SK-N-SH treated with all-trans-retinoic acid at 6 μM for 48 hours (cell line): ENCODE data around the gene UNC13C.

Experiments
- ATAC-seq: fragments of 200-7000 bp; cut with Tn5 transposase; 3 replicates; pipeline ENCODE4 v1.9.1; 2020; ENCODE audit warnings: mild to moderate bottlenecking, moderate library complexity
- ARNTL ChIP-seq: fragments of 450-650 bp; formaldehyde crosslinking; IDR thresholded peaks from 2 replicates; pipeline ENCODE4 v1.5.0; 2020; ENCODE audit warnings: low read depth, mild to moderate bottlenecking, moderate library complexity, borderline replicate concordance
- BACH2 ChIP-seq: fragments of 250-450 bp; sonication (Bioruptor Pico); IDR thresholded peaks from 2 replicates; pipeline ENCODE4 v1.9.0; 2021; ENCODE audit warnings: mild to moderate bottlenecking, borderline replicate concordance
- CSDC2 ChIP-seq: fragments of 250-450 bp; sonication (Bioruptor Pico); IDR thresholded peaks from 2 replicates; pipeline ENCODE4 v1.5.0; 2020; ENCODE audit warnings: mild to moderate bottlenecking, moderate library complexity
- ESRRG ChIP-seq: fragments of 250-450 bp; sonication (Bioruptor Pico); IDR thresholded peaks from 2 replicates; pipeline ENCODE4 v1.6.1; 2021; ENCODE audit warnings: mild to moderate bottlenecking
- GLIS3 ChIP-seq: fragments of 250-450 bp; sonication (Bioruptor Pico); IDR thresholded peaks from 2 replicates; pipeline ENCODE4 v1.5.0; 2020; ENCODE audit warnings: mild to moderate bottlenecking, moderate library complexity
- ISL1 ChIP-seq: fragments of 250-450 bp; sonication (Bioruptor Pico); IDR thresholded peaks from 2 replicates; pipeline ENCODE4 v2.1.2; 2022; ENCODE audit warnings: mild to moderate bottlenecking, moderate library complexity
- OSR1 ChIP-seq: fragments of 250-450 bp; sonication (Bioruptor Pico); IDR thresholded peaks from 2 replicates; pipeline ENCODE4 v1.8.0; 2022; ENCODE audit warnings: moderate library complexity, mild to moderate bottlenecking, inconsistent platforms
- POU6F1 ChIP-seq: fragments of 250-450 bp; sonication (Bioruptor Pico); IDR thresholded peaks from 2 replicates; pipeline ENCODE4 v1.8.0; 2021; ENCODE audit warnings: low read depth, mild to moderate bottlenecking, moderate library complexity, borderline replicate concordance
- PPARA ChIP-seq: fragments of 250-450 bp; sonication (Bioruptor Pico); IDR thresholded peaks from 2 replicates; pipeline ENCODE4 v1.5.0; 2020; ENCODE audit warnings: mild to moderate bottlenecking, borderline replicate concordance
- RARB ChIP-seq: fragments of 250-450 bp; sonication (Bioruptor Pico); IDR thresholded peaks from 2 replicates; pipeline ENCODE4 v1.8.0; 2021; ENCODE audit warnings: mild to moderate bottlenecking, moderate library complexity
- SNAI2 ChIP-seq: fragments of 250-450 bp; sonication (Bioruptor Pico); IDR thresholded peaks from 2 replicates; pipeline ENCODE4 v1.5.0; 2020; ENCODE audit warnings: mild to moderate bottlenecking, moderate library complexity
- TCF4 ChIP-seq: fragments of 250-450 bp; sonication (Bioruptor Pico); IDR thresholded peaks from 2 replicates; pipeline ENCODE4 v1.8.0; 2021; ENCODE audit warnings: mild to moderate bottlenecking, moderate library complexity, borderline replicate concordance
- TOX ChIP-seq: fragments of 250-450 bp; sonication (Bioruptor Pico); IDR thresholded peaks from 2 replicates; pipeline ENCODE4 v1.8.0; 2021; ENCODE audit warnings: mild to moderate bottlenecking, moderate library complexity, borderline replicate concordance
- ZFP3 ChIP-seq: fragments of 250-450 bp; sonication (Bioruptor Pico); IDR thresholded peaks from 2 replicates; pipeline ENCODE4 v1.5.0; 2020; ENCODE audit warnings: mild to moderate bottlenecking, moderate library complexity
- ZFP30 ChIP-seq: fragments of 450-650 bp; formaldehyde crosslinking; IDR thresholded peaks from 2 replicates; pipeline ENCODE4 v1.5.0; 2022; ENCODE audit warnings: mild to moderate bottlenecking, moderate library complexity
- ZNF70 ChIP-seq: fragments of 450-650 bp; formaldehyde crosslinking; IDR thresholded peaks from 2 replicates; pipeline ENCODE4 v1.5.0; 2020; ENCODE audit warnings: mild to moderate bottlenecking, moderate library complexity
- ZNF8 ChIP-seq: fragments of 450-650 bp; formaldehyde crosslinking; IDR thresholded peaks from 2 replicates; pipeline ENCODE4 v1.5.0; 2020; ENCODE audit warnings: mild to moderate bottlenecking, moderate library complexity
- TF ChIP-seq, protein P1 (sequence below): fragments of 250-450 bp; sonication (Bioruptor Pico); IDR thresholded peaks from 2 replicates; pipeline ENCODE4 v1.8.0; 2020; ENCODE audit warnings: mild to moderate bottlenecking, moderate library complexity, borderline replicate concordance
- TF ChIP-seq, protein P2 (sequence below): fragments of 250-450 bp; sonication (Bioruptor Pico); IDR thresholded peaks from 2 replicates; pipeline ENCODE4 v1.5.0; 2020; ENCODE audit warnings: mild to moderate bottlenecking, moderate library complexity

UNC13C gene

DNA sequence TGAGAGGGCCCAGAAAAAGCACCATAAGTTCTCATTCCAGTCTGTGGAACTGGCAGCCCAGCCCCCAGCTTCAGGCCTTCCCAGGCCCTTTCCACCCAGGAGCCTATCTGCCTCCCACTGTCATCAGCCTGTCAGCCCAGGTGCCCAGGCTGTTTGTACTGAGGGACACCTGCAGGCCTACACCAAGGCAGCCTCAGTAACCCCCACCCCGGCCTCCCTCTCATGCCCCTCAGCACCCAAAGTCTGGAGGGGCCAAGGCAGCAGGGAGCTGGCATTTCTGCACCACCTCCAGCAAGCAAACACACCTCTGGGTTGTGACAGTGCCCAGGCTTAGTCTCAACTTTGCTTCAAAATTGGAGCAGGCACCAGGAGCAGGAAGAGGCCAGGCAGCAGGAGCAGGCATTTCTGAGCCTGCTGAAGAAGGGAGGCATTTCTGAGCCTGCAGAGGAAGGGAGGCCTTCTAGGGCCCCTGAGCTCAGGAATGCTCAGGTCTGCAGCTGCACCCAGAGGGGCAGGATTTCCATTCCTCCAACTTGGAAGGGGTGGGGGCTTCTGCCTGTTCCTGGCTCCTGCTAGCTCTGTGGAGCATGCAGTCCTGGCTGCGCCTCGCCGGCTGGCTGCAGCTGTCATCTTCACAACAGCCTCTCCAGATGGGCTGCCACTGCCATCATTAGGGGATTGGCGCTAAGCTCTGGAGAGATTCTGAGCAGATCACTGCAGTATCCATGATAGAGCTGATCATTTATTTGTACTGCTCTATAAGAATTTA lies 396.1 kb downstream of the UNC13C start (continued):
- TF ChIP-seq ZNF8 (CRISPR knock-in tag), result no peak
- TF ChIP-seq ZFP3 (CRISPR knock-in tag), result no peak
- no peak for TF ChIP-seq ARNTL (CRISPR knock-in tag)
- no peak for TF ChIP-seq BACH2
- TF ChIP-seq, protein P1, sequence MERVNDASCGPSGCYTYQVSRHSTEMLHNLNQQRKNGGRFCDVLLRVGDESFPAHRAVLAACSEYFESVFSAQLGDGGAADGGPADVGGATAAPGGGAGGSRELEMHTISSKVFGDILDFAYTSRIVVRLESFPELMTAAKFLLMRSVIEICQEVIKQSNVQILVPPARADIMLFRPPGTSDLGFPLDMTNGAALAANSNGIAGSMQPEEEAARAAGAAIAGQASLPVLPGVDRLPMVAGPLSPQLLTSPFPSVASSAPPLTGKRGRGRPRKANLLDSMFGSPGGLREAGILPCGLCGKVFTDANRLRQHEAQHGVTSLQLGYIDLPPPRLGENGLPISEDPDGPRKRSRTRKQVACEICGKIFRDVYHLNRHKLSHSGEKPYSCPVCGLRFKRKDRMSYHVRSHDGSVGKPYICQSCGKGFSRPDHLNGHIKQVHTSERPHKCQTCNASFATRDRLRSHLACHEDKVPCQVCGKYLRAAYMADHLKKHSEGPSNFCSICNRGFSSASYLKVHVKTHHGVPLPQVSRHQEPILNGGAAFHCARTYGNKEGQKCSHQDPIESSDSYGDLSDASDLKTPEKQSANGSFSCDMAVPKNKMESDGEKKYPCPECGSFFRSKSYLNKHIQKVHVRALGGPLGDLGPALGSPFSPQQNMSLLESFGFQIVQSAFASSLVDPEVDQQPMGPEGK (CRISPR knock-in tag), result no peak
- TF ChIP-seq TOX, result no peak
- no peak for TF ChIP-seq ESRRG (CRISPR knock-in tag)
- no peak for TF ChIP-seq ZFP30 (CRISPR knock-in tag)

DNA sequence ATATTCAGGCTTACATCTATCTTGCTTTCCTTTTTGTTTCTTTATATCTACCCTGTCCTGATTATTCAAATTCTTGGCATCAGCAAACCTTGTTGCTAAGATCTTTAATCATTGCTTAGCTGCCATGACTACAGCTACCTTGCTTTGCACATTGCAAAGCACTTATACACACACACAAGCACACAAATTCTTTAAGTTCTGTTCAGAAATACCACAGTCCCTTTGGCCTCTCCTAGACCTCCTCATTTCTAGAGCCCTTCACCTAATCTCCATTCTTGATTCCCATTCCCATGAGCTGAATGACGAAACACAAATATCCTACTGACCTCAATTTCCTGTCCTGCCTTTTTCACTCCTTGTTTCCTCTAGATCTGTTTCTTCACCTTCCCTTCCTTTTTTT lies 409.6 kb downstream of the UNC13C start:
- TF ChIP-seq ESRRG (CRISPR knock-in tag), result no peak
- TF ChIP-seq ZNF70 (CRISPR knock-in tag), result no peak
- TF ChIP-seq GLIS3 (CRISPR knock-in tag), result no peak
- TF ChIP-seq TCF4 (CRISPR knock-in tag), result no peak
- TF ChIP-seq CSDC2 (CRISPR knock-in tag), result no peak
- no peak for TF ChIP-seq ZFP3 (CRISPR knock-in tag)
- no peak for TF ChIP-seq RARB (CRISPR knock-in tag)
- no peak for TF ChIP-seq ZNF8 (CRISPR knock-in tag)
- no peak for ATAC-seq

- no peak for ATAC-seq
- TF ChIP-seq GLIS3 (CRISPR knock-in tag) (no peak), BACH2 (no peak), ZFP30 (CRISPR knock-in tag) (no peak), ISL1 (CRISPR knock-in tag) (no peak), TCF4 (CRISPR knock-in tag) (no peak), ARNTL (CRISPR knock-in tag) (no peak), ZFP3 (CRISPR knock-in tag) (no peak), POU6F1 (CRISPR knock-in tag) (no peak), PPARA (CRISPR knock-in tag) (no peak), OSR1 (CRISPR knock-in tag) (no peak), ESRRG (CRISPR knock-in tag) (no peak), SNAI2 (no peak), ZNF8 (CRISPR knock-in tag) (no peak), CSDC2 (CRISPR knock-in tag) (no peak)
- TF ChIP-seq, protein P2, sequence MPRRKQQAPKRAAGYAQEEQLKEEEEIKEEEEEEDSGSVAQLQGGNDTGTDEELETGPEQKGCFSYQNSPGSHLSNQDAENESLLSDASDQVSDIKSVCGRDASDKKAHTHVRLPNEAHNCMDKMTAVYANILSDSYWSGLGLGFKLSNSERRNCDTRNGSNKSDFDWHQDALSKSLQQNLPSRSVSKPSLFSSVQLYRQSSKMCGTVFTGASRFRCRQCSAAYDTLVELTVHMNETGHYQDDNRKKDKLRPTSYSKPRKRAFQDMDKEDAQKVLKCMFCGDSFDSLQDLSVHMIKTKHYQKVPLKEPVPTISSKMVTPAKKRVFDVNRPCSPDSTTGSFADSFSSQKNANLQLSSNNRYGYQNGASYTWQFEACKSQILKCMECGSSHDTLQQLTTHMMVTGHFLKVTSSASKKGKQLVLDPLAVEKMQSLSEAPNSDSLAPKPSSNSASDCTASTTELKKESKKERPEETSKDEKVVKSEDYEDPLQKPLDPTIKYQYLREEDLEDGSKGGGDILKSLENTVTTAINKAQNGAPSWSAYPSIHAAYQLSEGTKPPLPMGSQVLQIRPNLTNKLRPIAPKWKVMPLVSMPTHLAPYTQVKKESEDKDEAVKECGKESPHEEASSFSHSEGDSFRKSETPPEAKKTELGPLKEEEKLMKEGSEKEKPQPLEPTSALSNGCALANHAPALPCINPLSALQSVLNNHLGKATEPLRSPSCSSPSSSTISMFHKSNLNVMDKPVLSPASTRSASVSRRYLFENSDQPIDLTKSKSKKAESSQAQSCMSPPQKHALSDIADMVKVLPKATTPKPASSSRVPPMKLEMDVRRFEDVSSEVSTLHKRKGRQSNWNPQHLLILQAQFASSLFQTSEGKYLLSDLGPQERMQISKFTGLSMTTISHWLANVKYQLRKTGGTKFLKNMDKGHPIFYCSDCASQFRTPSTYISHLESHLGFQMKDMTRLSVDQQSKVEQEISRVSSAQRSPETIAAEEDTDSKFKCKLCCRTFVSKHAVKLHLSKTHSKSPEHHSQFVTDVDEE (CRISPR knock-in tag), result no peak
Observed at GRCh38 chr15:54388746-54389145, 410.5 kb downstream of the UNC13C start.

- TF ChIP-seq ZNF8 (CRISPR knock-in tag) (no peak), GLIS3 (CRISPR knock-in tag) (no peak)
- TF ChIP-seq, protein P1 (CRISPR knock-in tag), result no peak
- ATAC-seq, result no peak
Observed at GRCh38 chr15:54410481-54410880, 432.2 kb downstream of the UNC13C start.
